ENCODE results near the gene COX20.
"Not testable (repeated sequence)": the region's sequence is repeated elsewhere in the genome, so short reads cannot be mapped to it uniquely, and the experiment has no call there.

The COX20 gene, protein sequence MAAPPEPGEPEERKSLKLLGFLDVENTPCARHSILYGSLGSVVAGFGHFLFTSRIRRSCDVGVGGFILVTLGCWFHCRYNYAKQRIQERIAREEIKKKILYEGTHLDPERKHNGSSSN

DNA sequence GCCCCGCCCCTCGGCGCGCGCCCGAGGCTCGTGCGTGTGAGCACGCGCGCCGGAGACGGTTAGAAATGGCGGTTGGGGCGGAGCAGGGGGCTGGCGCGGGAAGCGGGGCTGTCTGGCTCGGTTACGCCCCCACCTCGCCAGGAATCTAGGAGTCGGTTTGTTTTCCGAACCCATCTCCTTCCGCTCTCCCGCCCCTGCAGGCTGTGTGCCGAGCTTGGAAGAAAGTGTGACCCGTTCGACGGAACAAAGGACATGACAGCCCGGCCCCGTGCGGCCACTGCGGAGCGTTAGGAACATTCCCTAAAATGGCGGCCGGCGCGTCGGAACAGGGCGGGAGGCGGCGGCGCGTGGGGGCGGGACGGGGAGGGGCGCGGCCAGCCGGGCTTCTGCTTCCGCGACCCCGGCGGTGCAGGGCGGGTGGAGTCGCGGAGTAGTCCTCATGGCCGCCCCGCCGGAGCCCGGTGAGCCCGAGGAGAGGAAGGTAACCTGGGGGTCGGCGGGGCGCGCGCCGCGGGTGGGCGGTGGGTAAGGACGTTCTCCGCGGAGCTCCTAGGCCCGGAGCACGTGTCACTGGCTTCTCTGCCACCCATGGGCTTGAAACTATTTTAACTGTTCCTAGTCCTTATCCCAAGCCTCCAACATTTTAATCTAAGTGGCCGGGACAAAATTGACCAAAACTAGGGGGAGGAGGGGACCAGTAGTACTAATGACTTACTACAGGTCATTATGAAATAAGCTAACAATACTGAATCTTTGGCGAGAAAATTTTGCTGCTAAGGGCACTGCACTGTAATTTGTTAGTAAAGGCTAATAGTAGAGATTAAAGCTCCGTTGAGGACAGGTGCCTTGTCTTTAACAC lies at the start of gene COX20:
COX20 (plus strand) TSS at position 383 of the 859 bp plus-strand sequence; CDS start at position 440, 57 bp downstream.
- DNase-seq (ENCODE audit: low spot score) = peak; percentile 90

DNA sequence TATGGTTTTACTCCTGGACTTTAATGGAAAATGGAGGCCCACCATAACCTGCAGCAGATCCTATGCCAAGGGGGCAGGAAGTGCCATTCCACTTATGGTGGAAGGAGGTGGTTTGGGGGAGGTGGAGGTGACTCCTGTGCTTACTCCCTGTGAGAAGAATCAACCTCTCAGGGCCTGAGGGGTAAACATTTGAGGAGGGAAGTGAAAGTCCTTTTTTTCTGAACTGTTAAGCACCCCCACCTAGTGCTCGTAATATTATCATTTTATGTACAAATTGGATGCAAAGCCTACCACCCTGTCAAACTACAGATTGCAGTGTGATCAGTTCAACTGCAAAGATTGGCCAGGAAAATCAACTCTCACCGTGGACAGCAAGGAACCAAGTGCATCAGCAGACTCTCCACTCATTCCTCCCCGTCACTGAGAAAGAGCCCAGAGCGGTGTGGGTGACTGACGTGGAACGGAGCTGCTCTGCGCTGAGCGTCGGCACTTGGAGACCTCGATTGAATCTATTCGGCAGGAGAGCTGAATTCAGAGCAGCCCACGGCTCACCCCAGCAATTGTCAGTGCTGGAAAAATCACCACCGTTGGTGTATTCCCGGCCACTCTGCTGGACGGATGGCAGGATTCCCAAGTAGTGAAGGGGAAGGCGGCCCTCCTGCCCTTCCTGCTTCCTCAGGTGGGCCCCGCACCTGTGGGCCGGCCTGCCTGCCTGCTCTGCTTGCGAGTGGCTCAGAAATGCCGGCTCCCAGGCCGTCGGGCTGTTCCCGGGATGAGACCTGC lies 46.8 kb upstream of the COX20 start:
- no peak for DNase-seq (ENCODE audit: low spot score)

DNA sequence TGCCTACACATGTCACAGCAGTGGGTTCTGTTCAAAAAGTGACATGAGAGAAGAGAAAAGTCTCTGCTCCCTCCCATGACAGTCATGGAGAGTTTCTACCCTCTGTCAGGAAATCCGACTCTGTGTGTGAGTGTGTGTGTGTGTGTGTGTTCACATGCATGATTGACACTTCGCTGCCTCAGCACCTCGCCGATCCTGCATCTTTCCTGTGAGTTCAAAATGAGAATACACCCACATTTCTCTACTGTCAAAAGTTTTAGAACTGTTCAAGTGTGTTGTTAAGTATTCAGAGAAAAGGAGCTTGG lies 46.2 kb upstream of the COX20 start:
- no peak for DNase-seq (ENCODE audit: low spot score)

DNA sequence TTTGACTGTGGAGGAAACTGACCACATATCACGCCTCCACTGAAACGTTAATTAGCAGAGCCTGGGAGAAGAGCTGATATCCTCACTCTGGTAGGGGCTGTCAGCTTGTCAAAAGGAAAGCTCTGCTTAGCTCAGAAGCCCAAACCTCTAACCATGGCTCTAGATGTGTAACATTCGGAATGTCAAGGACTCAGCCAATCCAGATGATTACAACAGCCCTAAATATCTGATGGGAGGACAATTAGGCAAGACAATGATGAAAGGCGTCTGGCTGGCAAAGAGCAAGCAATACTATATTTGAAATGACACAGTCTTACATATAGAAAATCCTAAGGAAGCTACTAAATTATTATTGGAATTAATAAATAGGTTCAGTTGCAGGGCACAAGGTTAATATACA lies 45.7 kb upstream of the COX20 start:
- DNase-seq (ENCODE audit: low spot score) = no peak

DNA sequence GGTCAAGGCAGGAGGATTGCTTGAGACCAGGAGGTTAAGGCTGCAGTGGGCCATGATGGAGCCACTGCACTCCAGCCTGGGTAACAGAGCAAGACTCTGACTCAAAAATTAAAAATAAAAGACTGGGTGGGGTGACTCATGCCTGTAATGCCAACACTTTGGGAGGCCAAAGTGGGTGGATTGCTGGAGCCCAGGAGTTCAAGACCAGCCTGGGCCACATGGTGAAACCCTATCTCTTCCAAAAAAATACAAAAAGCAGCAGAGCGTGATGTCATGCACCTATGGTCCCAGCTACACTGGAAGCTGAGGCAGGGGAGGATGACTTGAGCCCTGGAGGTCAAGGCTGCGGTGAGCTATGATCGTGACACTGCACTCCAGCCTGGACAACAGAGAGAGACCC lies 44.4 kb upstream of the COX20 start:
- no peak for DNase-seq (ENCODE audit: low spot score)

DNA sequence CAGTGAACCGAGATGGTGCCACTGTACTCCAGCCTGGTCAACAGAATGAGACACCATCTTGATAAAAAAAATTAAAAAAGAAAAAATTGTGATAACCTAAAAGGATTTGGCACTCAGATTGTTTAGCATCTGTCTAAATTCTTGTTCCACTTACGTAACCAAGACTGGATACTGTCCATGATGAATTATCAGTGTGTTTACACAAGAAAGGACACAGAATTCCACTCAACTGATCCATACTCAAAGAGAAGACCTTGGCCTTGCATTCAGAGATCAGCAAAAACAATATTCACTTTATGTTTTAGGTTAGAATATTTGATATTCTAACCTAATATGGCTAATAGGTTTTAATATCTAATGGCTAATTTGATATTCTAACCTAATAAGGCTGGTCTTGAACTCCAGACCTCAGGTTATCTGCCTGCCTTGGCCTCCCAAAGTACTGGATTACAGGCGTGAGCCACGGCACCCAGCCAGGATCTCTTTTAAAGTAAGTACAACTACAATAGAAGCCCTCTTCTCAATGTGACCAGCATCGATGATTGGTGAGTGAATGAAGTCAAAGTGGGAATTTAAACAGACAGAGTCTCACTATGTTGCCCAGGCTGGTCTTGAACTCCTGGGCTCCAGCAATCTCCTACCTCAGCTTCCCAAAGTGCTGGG lies 43.1 kb upstream of the COX20 start:
- DNase-seq (ENCODE audit: low spot score) = no peak

DNA sequence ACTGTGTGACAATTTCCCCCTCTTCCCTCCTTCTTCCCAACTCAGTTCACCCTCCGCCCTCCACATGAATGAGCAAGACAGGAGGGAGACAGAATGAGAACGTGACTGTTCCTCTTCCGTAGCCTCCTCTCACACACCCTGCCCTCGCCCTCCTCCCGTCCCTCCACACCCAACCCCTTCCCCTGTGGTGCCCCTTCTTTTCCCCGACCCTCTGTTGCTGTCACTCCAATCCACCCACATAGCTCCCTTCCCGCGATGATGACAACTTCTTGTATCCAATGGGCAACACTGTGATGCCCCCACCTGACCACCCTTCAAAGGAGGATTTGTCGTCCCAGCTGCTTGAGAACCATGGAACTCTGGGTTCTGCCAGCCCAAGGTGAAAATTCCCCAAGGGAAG lies 41.4 kb upstream of the COX20 start:
- no peak for DNase-seq (ENCODE audit: low spot score)

DNA sequence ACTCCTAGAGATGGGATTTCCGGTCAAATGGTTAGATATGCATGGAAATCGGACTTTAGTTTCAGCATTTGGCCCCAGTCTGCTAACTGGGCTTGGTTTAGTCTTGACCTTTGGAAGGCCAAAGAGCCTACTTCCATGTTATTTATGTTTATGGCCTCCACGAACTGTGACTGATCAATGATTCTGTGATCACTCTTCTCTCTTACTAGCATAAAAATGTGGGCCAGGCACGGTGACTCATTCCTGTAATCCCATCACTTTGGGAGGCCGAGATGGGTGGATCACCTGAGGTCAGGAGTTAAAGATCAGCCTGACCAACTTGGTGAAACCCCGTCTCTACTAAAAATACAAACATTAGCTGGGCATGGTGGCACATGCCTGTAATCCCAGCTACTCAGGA lies 40.9 kb upstream of the COX20 start:
- DNase-seq (ENCODE audit: low spot score) = not testable (repeated sequence)

DNA sequence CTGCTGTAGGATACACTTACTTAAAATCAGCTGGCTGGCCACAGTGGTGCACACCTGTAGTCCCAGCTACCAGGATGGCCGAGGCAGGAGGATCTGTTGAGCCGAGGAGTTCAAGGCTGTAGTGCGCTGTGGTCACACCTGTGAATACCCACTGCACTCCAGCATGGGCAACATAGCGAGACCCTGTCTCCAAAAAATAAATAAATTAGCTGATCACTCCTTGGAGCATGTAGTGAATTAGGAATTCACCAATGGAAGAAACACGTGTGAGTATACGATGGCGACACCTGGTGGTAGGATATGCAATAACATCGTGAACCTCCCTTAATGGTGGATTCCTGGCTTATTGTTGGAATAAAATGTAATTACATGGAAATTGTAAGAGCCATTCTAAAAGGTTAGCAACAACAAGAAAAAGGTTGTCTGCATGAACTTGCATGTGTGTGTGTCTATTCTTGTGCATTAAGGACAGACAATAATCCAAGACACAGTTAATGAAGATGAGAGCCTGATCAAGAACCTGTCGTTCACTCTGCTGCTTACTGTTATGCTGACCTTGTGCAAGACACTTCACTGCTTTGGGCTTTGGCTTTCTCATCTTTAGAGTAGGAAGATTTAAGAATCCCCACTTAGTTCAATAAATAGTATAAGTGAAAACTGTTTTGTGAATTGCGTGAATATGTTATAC lies 38.6 kb upstream of the COX20 start:
- peak; percentile 58 for DNase-seq (ENCODE audit: low spot score)

DNA sequence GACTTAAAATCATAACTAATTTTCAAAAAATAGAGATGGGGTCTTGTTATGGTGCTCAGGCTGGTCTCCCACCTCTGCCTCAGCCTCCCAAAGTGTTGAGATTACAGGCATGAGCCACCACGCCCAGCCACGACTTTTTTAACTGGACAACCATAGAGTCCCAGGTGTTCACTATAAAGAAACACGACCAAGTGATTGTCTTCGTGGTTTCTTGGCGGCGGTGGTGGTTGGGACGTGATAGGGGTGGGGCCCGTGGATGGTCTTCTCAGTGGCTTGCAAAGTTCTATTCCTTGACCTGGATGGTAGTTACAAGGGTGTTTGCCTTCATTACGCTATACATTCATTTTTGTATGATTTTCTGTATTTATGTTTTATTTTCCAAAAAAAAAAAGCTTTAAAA lies 34.6 kb upstream of the COX20 start:
- no peak for DNase-seq (ENCODE audit: low spot score)

DNA sequence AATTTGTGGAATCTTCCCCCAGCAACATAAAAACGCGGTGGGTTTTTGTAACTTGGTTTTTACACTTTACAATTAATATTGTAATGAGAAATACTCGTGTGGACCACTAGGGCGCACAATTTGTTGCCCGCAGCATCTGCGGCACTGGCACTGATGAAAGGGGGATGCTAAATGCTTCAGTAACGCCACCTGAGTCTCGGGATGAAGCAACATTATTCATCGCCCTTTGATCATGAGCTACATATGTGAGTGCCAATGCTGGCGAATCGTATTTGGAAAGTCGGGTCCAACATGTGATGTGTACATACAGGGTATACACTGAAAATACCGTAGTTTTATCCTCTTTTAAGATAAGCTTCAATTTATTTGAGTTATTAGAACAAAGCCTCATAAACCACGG lies 34.2 kb upstream of the COX20 start:
- peak; percentile 43 for DNase-seq (ENCODE audit: low spot score)

DNA sequence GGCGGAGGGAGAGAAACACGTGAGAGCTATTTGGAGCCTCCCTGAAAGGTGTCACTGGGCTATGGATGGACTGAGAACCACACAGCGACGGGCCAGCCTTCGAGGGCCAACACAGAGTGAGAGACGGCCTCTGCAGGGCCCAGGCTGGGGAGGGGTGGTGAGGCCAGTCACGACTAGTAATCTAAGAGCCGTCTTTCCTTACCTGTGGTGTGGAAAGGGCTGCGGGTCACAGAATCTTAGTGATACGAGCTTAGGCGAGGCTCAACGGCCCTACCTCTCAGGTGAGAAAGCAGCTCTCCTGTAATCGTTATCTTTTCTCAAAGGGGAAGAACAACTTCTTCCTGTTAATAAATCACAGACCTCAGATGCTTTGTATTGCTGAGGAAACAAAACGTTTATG lies 33.4 kb upstream of the COX20 start:
- DNase-seq (ENCODE audit: low spot score) = no peak

DNA sequence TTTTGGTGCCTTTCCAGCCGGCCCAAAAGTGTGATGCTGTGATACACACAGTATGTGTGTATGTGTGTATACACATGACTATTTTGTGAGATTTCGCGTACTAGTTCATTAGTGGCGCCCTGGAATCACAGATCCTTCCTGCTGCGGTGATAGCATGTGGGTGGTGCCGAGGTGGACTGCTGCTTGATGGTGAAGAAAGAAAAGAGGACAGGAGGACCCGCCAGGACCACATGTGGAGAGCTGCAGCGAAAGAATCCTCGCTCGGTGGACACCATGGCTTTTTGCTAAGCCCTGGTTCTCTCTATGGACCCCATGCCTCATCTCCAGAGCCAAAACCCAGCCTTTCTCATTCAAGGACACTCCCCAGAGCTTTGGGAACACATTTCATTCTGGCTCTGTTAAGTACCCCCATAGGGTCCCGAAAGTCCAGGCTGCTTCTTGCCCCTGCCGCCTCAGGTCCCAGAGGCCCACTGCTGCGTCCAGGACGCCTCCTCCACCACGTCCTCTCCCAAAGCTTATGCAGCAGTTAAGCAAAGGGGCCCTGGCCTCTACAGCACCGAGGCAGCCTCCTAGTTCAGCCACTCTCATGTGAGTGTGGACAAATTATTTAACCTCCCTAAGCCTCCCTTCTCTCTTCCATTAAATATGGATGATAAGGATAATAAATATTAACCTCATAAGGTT lies 32.8 kb upstream of the COX20 start:
- no peak for DNase-seq (ENCODE audit: low spot score)

DNA sequence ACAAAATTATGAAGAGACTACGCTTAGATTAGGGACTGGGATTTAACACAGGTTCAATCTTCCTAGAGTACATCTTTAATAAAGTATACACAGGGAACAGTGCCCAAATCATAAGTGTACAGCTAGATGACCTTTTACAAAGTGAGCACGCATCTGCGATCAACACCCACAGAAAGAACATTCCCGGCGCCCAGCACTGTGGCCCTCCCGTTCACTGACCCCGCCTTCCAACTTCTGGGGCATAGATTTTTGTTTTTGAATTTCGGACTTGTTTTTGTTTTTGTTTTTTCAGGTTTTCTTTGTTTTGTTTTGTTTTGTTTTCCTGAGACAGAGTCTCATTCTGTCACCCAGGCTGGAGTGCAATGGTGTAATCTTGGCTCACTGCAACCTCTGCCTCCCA lies 30.6 kb upstream of the COX20 start:
- DNase-seq (ENCODE audit: low spot score) = no peak

DNA sequence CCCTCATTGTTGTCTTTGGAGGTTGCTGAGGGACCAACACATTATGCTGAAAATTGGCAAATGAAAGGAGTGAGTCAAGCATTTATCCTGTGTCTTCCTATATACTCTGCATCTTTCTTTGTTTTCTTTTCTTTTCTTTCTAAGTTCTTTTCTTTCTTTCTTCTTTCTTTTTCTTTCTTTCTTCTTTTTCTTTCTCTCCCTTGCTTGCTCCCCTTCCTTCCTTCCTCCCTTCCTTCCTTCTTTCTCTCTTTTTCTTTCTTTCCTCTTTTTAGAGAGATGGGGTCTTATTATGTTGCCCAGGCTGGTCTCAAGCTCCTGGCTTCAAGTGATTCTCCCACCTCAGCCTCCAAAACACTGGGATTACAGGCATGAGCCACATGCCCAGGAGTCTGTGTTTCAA lies 28.3 kb upstream of the COX20 start:
- no peak for DNase-seq (ENCODE audit: low spot score)

DNA sequence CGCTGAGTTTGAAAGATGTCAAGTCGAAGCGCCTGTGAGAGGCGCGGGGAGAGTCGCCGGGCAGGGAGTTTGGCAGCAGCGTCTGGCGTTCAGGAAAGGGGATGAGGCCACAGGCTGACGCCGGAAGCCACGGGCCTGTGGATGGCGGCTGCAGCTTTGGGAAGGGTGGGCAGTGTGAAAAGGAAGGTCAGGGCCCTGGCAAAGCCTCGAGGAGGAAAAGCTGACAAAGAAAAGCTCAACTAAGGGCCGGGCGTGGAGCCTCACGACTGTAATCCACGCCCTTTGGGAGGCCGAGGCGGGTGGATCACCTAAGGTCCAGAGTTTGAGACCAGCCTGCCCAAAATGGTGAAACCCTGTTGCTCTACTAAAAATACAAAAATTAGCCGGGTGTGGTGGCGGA lies 25.2 kb upstream of the COX20 start:
- DNase-seq (ENCODE audit: low spot score) = no peak

DNA sequence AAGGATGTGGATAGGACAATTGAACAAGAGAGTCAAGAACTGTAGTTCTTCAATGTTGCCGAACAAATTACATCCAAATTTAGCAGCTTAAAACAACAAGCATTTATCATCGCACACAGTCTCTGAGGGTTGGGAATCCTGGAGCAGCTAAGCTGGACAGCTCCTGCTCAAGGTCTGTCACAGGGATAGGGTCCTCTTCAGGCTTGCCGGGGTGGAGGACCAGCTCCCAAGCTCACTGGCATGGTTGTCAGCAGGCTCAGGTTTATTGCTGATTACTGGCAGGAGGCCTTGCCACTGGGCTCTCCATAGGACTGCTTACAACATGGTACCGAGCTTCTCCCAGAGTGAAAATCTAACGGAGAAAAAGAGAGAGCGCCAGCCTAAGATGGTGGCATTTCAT lies 22.1 kb upstream of the COX20 start:
- no peak for DNase-seq (ENCODE audit: low spot score)

DNA sequence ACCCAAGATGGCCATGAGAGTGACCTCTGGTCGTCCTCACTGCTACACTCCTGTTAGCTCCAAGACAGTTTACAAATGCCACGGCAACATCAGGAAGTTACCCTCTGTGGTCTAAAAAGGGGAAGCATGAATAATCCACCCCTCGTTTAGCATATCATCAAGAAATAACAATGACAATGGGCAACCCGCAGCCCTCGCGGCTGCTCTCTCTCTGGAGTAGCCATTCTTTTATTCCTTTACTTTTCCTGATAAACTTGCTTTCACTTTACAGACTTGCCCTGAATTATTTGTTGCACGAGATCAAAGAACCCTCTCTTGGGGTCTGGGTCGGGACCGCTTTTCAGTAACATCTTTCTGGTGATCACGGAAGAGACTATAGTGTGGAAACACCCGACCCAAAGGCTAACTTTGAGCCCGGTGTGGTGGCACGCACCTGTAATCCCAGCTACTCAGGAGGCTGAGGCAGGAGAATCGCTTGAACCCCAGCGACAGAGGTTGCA lies 19.8 kb upstream of the COX20 start:
- no peak for DNase-seq (ENCODE audit: low spot score)

DNA sequence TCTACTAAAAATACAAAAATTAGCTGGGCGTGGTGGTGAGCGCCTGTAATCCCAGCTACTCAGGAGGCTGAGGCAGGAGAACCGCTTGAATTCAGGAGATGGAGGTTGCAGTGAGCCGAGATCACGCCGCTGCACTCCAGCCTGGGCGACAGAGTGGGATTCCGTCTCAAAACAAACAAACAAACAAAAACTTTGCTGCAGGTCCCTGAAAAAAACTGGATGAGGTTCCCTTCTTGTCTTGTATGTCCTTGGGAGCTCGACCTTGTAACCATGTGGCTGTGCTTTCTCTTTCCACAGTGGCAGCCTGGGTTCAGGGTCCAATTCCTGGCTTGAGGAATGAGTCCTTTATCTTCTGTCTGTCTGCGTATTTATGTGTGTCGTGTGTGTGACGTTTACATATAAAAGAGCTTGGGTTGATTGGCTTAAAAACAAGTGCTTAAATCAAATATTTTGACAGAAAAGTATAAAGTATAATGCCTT lies 18.0 kb upstream of the COX20 start:
- no peak for DNase-seq (ENCODE audit: low spot score)

DNA sequence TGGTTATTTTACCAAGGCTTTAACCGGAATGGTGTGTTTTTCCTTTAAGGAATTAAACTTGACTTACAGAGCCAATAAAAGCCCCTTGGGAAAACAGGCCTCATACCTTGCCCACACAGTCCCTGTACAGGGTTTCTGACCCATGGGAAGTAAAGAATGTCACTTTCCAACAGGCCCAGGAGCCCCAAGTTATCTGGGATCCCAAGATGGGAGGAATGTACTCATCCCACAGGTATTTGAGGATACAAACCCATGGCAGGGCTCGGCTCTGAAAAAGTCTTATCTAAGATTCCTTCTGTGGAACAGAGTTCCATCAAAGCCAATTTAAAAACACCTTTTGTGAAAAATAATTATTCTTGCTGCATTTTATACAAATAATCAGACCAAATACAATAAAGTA lies 15.3 kb upstream of the COX20 start:
- no peak for DNase-seq (ENCODE audit: low spot score)

DNA sequence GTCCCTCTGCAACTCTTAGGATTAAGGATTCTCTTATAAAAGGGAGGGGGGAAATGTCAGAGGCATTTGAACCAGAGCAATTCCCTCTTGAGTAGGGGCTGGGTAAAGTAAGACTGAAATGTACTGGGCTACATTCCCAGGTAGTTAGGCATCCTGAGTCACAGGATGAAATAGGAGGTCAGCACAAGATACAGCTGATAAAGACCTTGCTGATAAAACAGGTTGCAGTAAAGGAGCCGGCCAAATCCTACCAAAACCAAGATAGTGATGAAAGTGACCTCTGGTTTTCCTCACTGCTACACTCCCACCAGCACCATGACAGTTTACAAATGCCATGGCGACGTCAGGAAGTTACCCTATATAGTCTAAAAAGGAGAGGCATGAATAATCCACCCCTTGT lies 14.3 kb upstream of the COX20 start:
- no peak for DNase-seq (ENCODE audit: low spot score)

Data from LoVo (cell line).